Posterior cingulate gyrus (tissue), 11 donors: ENCODE data around the gene ZNF853.

Source experiments
- DNase-seq, 10 donors: peaks; one replicate each; pipeline versions ENCODE4 v3.0.0 to v3.0.0-alpha.2; 2020 to 2021; ENCODE audit warnings: mixed read lengths in 3 of 10
- intact Hi-C: fragments of 100-400 bp; cut with DNase I; formaldehyde crosslinking; loops from one replicate; pipeline ENCODE4 v1.15.1; 2023

The ZNF853 gene

DNA sequence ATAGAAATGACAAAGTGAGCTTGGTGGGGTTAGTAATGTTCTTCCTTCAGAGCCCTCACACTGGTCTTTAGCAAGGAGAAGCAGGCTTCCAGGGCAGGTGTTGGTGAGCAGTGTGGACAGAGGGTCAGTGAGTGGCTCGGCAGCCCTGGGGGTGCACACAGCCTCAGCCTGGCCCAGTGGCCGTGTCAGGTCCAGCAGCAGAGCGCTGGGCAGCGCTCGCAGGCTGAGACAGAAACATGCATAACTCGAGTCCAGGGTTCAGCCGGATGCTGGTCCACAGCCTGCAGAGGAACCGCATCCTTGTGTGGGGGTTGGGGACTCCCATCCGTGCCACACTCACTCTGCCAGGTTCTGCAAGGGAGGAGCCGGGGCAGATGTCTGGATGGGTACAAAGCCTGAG lies 11.0 kb upstream of the ZNF853 start:
- peak in 1 of 10 donors; percentile 86 for DNase-seq
- intact Hi-C loops = no loop called here

- intact Hi-C loops = no loop called here
- DNase-seq = no peak
These were observed 8.4 kb upstream of the ZNF853 start for GRCh38 chr7:6606866-6607583.

GRCh38 chr7:6607651-6608051 lies 7.8 kb upstream of the ZNF853 start:
- DNase-seq = no peak
- intact Hi-C loops = no loop called here

DNA sequence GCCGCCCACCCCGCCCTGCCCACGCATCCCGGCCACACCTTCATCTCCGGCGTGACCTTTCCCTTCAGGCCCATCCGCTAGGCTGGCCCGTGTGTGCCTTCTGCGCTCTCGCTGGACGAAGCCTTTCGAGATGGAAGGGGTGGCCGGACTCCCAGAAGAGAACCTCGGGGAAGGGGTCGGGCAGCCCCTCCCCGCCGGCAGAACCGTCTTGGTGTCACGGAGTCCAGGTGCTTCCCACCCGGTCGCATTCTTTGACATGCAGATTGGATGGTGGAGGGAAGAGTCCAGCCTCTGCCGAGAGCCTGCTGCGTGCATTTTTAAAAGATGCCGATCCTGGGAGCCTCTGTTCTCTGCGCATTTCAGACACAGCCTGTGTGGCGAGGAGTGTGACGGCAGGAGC lies 7.3 kb upstream of the ZNF853 start:
- DNase-seq = no peak
- intact Hi-C loops = no loop called here

- DNase-seq = no peak
- intact Hi-C loops = no loop called here
These were observed 6.6 kb upstream of the ZNF853 start for GRCh38 chr7:6608794-6609193.

DNA sequence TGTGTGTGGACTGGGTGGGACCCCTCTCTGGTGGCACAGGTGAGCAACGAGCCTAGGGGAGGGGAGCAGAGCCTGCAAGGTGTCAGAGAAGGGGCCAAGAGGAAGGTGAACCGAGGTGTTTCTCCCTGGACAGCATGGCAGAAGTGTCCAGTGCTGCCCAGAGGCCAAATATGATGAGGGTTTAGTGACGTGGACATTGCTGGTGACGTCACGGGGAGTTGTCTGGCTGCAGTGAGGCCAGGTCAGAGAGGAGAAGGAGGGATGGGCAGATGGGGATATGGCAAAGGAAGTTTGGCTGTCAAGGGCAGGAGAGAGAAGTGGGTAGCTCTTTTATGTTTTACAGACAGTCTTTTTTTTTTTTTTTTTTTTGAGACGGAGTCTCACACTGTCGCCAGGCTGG lies 2.6 kb upstream of the ZNF853 start:
- DNase-seq = no peak
- intact Hi-C loops = no loop called here

GRCh38 chr7:6613706-6614105 lies 1.7 kb upstream of the ZNF853 start:
- intact Hi-C loops = no loop called here

DNA sequence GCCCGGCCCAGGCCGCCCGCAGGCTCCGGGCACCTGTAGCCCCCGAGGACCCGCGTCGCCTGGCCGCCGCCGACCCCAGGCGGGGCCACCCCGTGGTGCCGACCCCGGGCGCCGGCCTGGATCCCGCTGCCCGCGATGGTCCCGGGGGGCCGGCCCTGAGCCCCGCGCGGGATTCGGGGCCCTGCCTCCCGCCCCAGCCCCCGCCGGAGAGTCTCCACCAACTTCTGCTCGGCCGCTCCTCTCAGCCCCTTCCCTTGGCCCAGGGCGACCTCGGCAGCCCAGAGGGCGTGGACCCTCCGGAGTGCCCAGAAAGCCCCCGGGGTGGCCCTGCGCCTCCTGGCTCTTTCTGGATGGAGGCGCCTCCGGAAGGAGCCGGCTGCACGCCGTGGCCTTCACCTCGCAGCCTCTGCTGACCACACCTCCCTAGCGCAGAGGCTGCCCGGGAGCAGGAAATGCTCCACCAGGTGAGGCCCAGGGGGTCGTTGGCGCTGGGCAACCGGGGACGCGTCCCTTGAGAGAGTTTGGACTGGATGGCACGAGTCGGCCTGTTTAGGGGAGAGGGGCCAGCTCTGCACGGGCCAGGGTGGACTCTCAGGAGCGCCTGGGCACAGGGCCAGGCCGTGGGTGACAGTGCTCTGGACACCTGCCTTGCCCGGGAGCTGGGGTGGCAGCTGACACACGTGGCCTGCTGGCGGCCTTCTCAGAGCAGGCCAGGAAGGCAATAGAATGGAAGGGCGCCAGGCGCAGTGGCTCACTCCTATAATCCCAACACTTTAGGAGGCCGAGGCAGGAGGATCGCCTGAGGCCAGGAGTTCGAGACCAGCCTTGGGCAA lies 529 bp downstream of the ZNF853 start:
- peak in 1 of 10 donors; percentile 86 for DNase-seq
- intact Hi-C loops = no loop called here

More at GRCh38 chr7:6613706-6614105, 1.7 kb upstream of the ZNF853 start:
- no peak for DNase-seq

- intact Hi-C loops = no loop called here
- no peak for DNase-seq
These were observed 1.6 kb downstream of the ZNF853 start for GRCh38 chr7:6616854-6617643.

DNA sequence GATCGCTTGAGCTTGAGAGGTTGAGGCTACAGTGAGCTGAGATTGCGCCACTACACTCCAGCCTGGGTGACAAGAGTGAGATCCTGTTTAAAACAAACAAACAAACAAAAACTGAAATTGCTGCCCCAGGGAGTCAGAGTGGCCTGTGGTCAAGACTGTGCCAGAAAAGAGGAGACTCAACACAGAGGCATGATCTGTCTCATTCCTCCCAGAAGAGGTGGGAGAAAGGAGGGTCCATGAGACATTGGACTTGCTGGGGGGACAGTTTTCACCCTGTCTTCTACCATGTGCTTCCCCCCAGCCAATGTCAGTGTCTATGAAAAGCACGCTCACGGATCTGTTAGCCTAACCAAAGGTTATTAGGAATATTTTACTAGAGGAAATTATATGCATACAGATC lies 3.2 kb downstream of the ZNF853 start:
- intact Hi-C loops = no loop called here
- no peak for DNase-seq

DNA sequence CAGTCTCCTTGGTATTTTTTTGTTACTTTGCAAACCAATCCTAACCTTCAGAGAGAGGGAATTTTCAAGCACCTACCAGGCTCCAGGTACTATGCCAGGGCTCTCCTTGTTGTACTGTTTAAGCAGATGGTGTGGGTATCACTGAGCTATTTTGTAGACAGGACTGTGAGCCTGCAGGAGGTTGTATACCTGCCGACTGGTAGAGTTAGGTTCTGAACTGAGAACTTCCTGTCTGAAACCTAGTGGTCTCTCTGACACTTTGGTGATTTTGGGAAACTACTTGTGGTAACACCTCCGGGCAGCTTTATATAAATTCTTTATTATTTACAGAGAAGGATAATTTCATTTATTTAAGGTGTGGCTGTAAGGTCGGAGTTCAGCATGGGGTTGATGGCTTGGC lies 4.6 kb downstream of the ZNF853 start:
- no peak for DNase-seq
- intact Hi-C loops = no loop called here

DNA sequence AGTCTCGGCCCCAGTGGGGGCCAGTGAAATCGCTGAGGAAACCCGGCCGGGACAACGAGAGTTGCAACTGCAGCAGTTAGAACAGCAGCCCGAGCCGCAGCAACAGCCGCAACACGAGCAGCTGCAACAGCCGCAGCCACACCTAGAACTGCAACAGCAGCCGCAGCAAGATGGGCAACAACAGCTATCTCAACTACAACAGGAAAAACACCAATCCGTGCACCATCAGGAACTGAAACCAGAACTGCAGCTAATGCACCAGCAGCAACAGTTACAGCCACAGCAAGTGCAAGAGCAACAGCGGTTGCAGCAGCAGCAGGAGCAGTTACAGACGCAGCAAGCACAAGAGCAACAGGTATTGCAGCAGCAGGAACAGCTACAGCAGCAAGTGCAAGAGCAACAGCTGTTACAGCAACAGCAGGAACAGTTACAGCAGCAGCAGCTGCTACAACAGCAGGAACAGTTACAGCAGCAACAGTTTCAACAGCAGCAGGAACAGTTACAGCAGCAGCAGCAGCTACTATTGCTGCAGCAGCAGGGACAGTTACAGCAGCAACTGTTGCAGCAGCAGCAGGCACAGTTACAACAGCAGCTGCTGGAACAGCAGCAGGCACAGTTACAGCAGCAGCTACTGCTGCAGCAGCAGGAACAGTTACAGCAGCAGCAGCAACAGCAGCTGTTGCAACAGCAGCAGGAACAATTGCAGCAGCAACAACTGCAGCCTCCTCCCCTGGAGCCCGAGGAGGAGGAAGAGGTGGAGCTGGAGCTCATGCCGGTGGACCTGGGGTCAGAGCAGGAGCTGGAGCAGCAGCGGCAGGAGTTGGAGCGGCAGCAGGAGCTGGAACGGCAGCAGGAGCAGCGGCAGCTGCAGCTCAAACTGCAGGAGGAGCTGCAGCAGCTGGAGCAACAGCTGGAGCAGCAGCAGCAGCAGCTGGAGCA lies 6.1 kb downstream of the ZNF853 start:
- DNase-seq = no peak
- intact Hi-C loops = no loop called here

DNA sequence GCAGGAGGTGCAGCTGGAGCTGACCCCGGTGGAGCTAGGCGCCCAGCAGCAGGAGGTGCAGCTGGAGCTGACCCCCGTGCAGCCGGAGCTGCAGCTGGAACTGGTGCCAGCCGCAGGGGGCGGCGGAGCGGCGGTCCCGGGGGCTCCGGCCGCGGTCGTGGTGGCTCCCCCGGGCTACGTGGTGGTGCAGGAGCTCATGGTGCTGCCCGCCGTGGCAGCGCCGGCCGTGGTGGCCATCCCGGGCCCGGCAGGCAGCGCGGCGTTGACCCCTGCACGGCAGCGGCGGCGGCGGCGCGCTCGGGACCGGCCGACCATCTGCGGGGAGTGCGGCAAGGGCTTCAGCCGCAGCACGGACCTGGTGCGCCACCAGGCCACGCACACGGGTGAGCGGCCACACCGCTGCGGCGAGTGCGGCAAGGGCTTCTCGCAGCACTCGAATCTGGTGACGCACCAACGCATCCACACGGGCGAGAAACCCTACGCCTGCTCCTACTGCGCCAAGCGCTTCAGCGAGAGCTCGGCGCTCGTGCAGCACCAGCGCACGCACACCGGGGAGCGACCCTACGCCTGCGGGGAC lies 6.8 kb downstream of the ZNF853 start:
- intact Hi-C loops = no loop called here
- no peak for DNase-seq

DNA sequence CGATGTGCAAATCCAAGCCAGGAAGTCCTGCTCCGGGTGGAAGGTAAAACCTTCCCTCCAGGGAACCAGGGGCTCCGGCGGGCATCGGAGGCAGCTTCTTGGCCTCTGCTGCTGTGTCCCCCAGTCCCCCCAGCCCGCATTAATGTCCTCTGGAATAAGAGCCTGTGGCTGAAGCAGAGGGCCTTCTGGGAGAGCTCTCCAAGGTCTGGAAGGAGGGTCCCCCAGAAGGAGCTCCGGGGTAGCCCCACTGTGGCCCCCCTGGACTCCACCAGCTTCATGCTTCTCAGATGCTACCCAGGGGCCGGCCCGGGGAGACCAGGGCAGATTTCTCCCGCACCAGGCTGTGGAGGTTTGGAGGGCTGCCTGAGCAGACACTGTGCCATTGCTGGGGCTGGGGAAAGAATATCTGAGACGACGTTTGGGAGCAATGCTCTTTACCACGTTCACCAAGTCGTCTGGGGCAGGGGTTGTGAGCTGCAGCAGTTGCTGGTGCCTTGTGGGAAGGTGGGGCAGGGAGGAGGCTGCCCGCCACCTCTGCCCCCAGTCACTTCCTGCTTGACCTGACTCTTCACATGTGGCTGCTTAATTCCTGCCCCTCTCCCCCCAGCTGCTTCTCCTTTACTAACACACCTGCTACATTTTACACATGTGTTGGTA lies 8.3 kb downstream of the ZNF853 start:
- intact Hi-C loops = no loop called here
- DNase-seq = no peak

GRCh38 chr7:6624246-6624611 lies 8.8 kb downstream of the ZNF853 start:
- no peak for DNase-seq
- intact Hi-C loops = no loop called here

DNA sequence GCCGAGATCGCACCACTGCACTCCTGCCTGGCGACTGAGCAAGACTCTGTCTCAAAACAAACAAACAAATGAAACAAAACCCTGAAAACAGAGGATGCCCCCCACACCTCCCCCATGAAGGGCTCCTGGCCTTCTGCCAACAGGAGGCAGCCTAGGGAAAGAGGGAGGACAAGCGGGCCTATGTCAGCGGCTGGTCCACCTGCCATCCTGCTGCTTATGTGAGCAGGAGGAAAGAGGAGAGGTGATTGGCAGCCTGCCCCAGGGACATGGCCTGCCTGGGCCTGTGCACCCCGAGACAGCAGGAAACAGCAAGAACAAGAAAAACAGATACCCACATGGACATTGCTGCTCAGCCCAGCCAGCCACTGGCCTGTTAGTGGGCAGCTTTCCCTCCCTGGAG lies 12.6 kb downstream of the ZNF853 start:
- DNase-seq = no peak
- intact Hi-C loops = no loop called here

DNA sequence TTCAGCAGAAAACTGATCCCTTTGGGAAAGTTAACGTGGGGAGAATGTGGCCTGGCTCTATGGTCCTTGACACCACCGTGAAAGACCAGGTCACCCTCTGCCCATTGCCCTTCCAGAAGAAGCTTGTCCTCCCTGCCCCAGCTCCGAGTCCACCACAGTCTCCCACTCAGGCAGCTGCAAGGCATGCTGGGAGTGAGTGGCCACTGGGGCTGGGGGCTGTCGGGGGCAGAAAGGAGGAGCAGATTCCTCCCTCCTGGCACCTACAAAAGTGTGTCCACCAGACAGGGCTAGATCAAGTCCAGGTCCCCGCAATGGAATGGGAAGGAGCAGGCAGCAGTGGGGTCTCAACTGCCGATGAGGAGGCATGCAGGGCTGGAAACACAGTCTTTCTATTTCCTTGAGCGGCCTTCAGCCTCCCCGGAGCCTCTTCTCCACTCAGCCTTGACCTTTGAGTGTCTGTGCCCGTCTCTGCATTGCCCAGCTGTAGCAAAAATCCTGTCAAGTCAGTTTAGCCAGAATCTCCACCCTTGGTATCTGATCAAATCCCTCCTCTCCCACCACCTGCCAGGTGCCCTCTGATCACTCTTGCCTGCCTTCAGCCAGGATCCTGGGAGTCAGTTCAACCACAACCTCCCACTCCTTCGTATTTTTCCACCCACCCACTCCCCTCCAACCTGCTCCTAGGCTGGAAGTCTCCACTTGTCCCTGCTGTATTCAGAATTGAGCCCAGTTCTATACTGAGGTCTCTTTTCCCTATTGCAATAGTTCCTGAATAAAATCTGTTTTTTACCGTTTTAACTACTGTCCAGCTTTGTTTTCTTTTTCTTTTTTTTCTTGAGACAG lies 14.8 kb downstream of the ZNF853 start:
- intact Hi-C loops = no loop called here
- DNase-seq = no peak

GRCh38 chr7:6631605-6632004 lies 16.2 kb downstream of the ZNF853 start:
- intact Hi-C loops = no loop called here
- DNase-seq = no peak
